Uterus (tissue), 2 donors: ENCODE data around the gene MYH15.

Source experiments
- CTCF ChIP-seq, 4 experiments: fragments of 200-600 bp in 2 of 4; fragments of 450-650 bp in 2 of 4; sonication (generic) in 2 of 4; IDR thresholded peaks; one replicate each; pipeline ENCODE4 v1.5.1; 2016 to 2019; ENCODE audit warnings: antibody characterized with exemption in 4 of 4, mild to moderate bottlenecking in 2 of 4, moderate library complexity in 1 of 4
- POLR2A ChIP-seq, 2 donors: fragments of 450-650 bp; IDR thresholded peaks; one replicate each; pipeline ENCODE4 v1.6.1; 2016; ENCODE audit warnings: antibody characterized with exemption in 2 of 2, mild to moderate bottlenecking in 1 of 2, moderate library complexity in 1 of 2

DNA sequence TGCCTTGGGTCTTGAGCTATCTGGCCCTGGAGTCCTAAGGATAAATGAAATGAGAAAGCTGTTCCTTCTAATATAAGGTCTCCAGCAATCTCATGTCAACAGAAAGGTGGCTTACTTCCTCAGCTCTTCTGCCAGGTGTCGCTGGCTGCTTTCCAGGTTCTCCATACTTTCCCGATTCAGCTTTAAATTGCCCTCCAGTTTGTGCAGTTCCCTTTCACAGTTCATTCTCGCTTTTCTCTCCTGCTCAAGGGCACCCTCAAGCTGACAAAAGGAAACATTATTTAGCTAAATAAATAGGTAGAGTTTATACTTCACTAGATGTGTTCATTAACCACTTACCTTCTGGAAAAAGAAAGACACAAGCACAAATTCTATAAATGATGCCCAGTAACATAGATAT lies 73.0 kb downstream of the MYH15 start:
- no peak for TF ChIP-seq CTCF (IDR thresholded peaks at IDR 0.05)
- TF ChIP-seq POLR2A (IDR thresholded peaks at IDR 0.05): no peak
